SK-N-SH (cell line): Measurements from ENCODE around the gene SCG2. TPM values are rescaled to one million over a fixed set of nuclear protein-coding genes. Genes with fewer than 3 reads are reported as not detected.

Experiments
- CHD2 ChIP-seq: fragments of 150-350 bp; IDR thresholded peaks from 2 replicates; pipeline ENCODE4 v1.6.1; 2018; ENCODE audit warnings: low read length; ENCODE audit not compliant: partially characterized antibody
- EZH2phosphoT487 ChIP-seq: fragments of 200-600 bp; sonication (generic); IDR thresholded peaks from 2 replicates; pipeline ENCODE4 v1.6.1; 2017; ENCODE audit warnings: low read depth, mixed run types, mild to moderate bottlenecking, antibody characterized with exemption, moderate library complexity, borderline replicate concordance
- FOSL2 ChIP-seq: IDR thresholded peaks from 2 replicates; pipeline ENCODE4 v1.4.0; 2012; ENCODE audit warnings: low read depth, mild to moderate bottlenecking, moderate library complexity, borderline replicate concordance
- FOXJ3 ChIP-seq: sonication (generic); formaldehyde crosslinking; IDR thresholded peaks from 2 replicates; pipeline ENCODE4 v1.5.1; 2020; ENCODE audit warnings: mild to moderate bottlenecking, missing genetic modification reagents
- GATA2 ChIP-seq: sonication (generic); formaldehyde crosslinking; IDR thresholded peaks from 2 replicates; pipeline ENCODE4 v1.5.0; 2020; ENCODE audit warnings: mild to moderate bottlenecking, missing genetic modification reagents
- JUND ChIP-seq: IDR thresholded peaks from 2 replicates; pipeline ENCODE4 v1.4.0; 2012
- NFIC ChIP-seq: IDR thresholded peaks from 2 replicates; pipeline ENCODE4 v1.4.0; 2012; ENCODE audit warnings: borderline replicate concordance
- POLR2AphosphoS5 ChIP-seq: IDR thresholded peaks from 2 replicates; pipeline ENCODE4 v1.6.1; 2012; ENCODE audit warnings: low read depth, low read length
- RCOR1 ChIP-seq: fragments of 150-350 bp; IDR thresholded peaks from 2 replicates; pipeline ENCODE4 v1.6.1; 2017; ENCODE audit warnings: antibody characterized with exemption, low read length
- RFX5 ChIP-seq: IDR thresholded peaks from 2 replicates; pipeline ENCODE4 v1.6.1; 2012; ENCODE audit warnings: mild to moderate bottlenecking, improper control_type of control experiment, low read length
- RXRA ChIP-seq: IDR thresholded peaks from 2 replicates; pipeline ENCODE4 v1.4.0; 2012; ENCODE audit warnings: low read depth, mild to moderate bottlenecking, borderline replicate concordance
- SIN3A ChIP-seq: IDR thresholded peaks from 2 replicates; pipeline ENCODE4 v1.6.1; 2012; ENCODE audit warnings: low read depth, mild to moderate bottlenecking, low read length, moderate library complexity, borderline replicate concordance
- SMC3 ChIP-seq: IDR thresholded peaks from 2 replicates; pipeline ENCODE4 v1.6.1; 2012; ENCODE audit warnings: low read depth, low read length, improper control_type of control experiment
- TAF1 ChIP-seq: IDR thresholded peaks from 2 replicates; pipeline ENCODE4 v1.6.1; 2012; ENCODE audit warnings: low read depth, mild to moderate bottlenecking, low read length, moderate library complexity, borderline replicate concordance
- TCF12 ChIP-seq: IDR thresholded peaks from 2 replicates; pipeline ENCODE4 v1.4.0; 2012
- TEAD4 ChIP-seq: IDR thresholded peaks from 2 replicates; pipeline ENCODE4 v1.4.0; 2012; ENCODE audit warnings: mild to moderate bottlenecking, borderline replicate concordance; ENCODE audit not compliant: insufficient read depth
- YY1 ChIP-seq: IDR thresholded peaks from 2 replicates; pipeline ENCODE4 v1.4.0; 2012; ENCODE audit warnings: low read depth, mild to moderate bottlenecking
- polyA plus RNA-seq, 3 experiments: library from polyadenylated mRNA; depleted of rRNA; stranded (reverse); fragments of >200 nt; gene quantifications; 2 replicates each; pipeline ENCODE4 v1.2.3, GENCODE V29; 2012
- TF ChIP-seq, protein P1 (sequence below): IDR thresholded peaks from 2 replicates; pipeline ENCODE4 v1.6.1; 2012; ENCODE audit warnings: mild to moderate bottlenecking, low read depth, low read length, moderate library complexity
- TF ChIP-seq, protein P2 (sequence below): fragments of 150-350 bp; IDR thresholded peaks from 2 replicates; pipeline ENCODE4 v1.6.1; 2017; ENCODE audit warnings: antibody characterized with exemption, low read length, low read depth, borderline replicate concordance
- TF ChIP-seq, protein P3 (sequence below): IDR thresholded peaks from 2 replicates; pipeline ENCODE4; 2012
- TF ChIP-seq, protein P4 (sequence below): IDR thresholded peaks from 2 replicates; pipeline ENCODE4 v1.4.0; 2012; ENCODE audit warnings: low read depth, borderline replicate concordance
- TF ChIP-seq, protein P5 (sequence below): IDR thresholded peaks from 2 replicates; pipeline ENCODE4 v1.4.0; 2012; ENCODE audit warnings: low read depth, borderline replicate concordance

SCG2 gene
- polyA plus RNA-seq, 1 of the 3 experiments (the other 2 are of a cell fraction) = 373 TPM

DNA sequence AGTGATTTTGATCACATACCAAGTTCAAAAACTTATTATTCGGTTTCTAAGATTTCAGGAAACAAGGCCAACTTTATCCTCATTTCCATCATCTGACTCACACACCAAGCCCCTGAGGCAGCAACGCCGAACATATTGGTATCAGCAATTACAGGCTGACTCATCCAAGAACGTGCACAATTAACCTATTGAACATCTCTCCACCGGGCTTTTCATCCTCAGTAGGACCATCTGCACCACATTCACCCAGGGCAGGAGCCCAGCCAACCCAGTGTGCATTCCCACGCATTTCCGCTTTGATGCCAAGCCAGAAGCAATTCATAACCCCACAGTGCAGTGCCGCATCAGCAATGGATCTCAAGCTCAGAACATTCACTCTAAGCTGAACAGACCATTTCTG lies 52.9 kb downstream of the SCG2 start (continued):
- TF ChIP-seq, protein P1, sequence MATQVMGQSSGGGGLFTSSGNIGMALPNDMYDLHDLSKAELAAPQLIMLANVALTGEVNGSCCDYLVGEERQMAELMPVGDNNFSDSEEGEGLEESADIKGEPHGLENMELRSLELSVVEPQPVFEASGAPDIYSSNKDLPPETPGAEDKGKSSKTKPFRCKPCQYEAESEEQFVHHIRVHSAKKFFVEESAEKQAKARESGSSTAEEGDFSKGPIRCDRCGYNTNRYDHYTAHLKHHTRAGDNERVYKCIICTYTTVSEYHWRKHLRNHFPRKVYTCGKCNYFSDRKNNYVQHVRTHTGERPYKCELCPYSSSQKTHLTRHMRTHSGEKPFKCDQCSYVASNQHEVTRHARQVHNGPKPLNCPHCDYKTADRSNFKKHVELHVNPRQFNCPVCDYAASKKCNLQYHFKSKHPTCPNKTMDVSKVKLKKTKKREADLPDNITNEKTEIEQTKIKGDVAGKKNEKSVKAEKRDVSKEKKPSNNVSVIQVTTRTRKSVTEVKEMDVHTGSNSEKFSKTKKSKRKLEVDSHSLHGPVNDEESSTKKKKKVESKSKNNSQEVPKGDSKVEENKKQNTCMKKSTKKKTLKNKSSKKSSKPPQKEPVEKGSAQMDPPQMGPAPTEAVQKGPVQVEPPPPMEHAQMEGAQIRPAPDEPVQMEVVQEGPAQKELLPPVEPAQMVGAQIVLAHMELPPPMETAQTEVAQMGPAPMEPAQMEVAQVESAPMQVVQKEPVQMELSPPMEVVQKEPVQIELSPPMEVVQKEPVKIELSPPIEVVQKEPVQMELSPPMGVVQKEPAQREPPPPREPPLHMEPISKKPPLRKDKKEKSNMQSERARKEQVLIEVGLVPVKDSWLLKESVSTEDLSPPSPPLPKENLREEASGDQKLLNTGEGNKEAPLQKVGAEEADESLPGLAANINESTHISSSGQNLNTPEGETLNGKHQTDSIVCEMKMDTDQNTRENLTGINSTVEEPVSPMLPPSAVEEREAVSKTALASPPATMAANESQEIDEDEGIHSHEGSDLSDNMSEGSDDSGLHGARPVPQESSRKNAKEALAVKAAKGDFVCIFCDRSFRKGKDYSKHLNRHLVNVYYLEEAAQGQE = peak; percentile 60; the same call in 1 of the 2 replicates
- TF ChIP-seq FOXJ3 (CRISPR knock-in tag) (no peak), SIN3A (peak; percentile 75; the same call in 1 of the 2 replicates), EZH2phosphoT487 (no peak), TEAD4 (peak; percentile 98), RXRA (peak; percentile 98), CHD2 (peak; percentile 62), RCOR1 (peak; percentile 78), SMC3 (no peak), YY1 (no peak), POLR2AphosphoS5 (peak; percentile 92), NFIC (peak; percentile 99), RFX5 (no peak), TCF12 (peak; percentile 99), GATA2 (CRISPR knock-in tag) (peak; percentile 27; the same call in 1 of the 2 replicates), JUND (peak; percentile 100), FOSL2 (peak; percentile 99), TAF1 (peak; percentile 77; the same call in 1 of the 2 replicates)
- TF ChIP-seq, protein P2, sequence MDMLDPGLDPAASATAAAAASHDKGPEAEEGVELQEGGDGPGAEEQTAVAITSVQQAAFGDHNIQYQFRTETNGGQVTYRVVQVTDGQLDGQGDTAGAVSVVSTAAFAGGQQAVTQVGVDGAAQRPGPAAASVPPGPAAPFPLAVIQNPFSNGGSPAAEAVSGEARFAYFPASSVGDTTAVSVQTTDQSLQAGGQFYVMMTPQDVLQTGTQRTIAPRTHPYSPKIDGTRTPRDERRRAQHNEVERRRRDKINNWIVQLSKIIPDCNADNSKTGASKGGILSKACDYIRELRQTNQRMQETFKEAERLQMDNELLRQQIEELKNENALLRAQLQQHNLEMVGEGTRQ = no peak
- TF ChIP-seq, protein P3, sequence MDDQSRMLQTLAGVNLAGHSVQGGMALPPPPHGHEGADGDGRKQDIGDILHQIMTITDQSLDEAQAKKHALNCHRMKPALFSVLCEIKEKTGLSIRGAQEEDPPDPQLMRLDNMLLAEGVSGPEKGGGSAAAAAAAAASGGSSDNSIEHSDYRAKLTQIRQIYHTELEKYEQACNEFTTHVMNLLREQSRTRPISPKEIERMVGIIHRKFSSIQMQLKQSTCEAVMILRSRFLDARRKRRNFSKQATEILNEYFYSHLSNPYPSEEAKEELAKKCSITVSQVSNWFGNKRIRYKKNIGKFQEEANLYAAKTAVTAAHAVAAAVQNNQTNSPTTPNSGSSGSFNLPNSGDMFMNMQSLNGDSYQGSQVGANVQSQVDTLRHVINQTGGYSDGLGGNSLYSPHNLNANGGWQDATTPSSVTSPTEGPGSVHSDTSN = peak; percentile 92
- TF ChIP-seq, protein P4, sequence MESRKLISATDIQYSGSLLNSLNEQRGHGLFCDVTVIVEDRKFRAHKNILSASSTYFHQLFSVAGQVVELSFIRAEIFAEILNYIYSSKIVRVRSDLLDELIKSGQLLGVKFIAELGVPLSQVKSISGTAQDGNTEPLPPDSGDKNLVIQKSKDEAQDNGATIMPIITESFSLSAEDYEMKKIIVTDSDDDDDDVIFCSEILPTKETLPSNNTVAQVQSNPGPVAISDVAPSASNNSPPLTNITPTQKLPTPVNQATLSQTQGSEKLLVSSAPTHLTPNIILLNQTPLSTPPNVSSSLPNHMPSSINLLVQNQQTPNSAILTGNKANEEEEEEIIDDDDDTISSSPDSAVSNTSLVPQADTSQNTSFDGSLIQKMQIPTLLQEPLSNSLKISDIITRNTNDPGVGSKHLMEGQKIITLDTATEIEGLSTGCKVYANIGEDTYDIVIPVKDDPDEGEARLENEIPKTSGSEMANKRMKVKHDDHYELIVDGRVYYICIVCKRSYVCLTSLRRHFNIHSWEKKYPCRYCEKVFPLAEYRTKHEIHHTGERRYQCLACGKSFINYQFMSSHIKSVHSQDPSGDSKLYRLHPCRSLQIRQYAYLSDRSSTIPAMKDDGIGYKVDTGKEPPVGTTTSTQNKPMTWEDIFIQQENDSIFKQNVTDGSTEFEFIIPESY = peak; percentile 92
- TF ChIP-seq, protein P5, sequence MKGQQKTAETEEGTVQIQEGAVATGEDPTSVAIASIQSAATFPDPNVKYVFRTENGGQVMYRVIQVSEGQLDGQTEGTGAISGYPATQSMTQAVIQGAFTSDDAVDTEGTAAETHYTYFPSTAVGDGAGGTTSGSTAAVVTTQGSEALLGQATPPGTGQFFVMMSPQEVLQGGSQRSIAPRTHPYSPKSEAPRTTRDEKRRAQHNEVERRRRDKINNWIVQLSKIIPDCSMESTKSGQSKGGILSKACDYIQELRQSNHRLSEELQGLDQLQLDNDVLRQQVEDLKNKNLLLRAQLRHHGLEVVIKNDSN = no peak
- TF ChIP-seq, all 33 proteins: peak for 22
